HG02623 (cell line): ENCODE measurements around the gene TEDC1.
A peak's percentile ranks its signal among the peaks of the same experiment; 100 is the strongest.

Experiments used
- ATAC-seq: cut with Tn5 transposase; IDR thresholded peaks from one replicate; pipeline ENCODE4 v1.9.1; 2021; ENCODE audit warnings: moderate library complexity; ENCODE audit not compliant: unreplicated experiment

TEDC1 gene, protein sequence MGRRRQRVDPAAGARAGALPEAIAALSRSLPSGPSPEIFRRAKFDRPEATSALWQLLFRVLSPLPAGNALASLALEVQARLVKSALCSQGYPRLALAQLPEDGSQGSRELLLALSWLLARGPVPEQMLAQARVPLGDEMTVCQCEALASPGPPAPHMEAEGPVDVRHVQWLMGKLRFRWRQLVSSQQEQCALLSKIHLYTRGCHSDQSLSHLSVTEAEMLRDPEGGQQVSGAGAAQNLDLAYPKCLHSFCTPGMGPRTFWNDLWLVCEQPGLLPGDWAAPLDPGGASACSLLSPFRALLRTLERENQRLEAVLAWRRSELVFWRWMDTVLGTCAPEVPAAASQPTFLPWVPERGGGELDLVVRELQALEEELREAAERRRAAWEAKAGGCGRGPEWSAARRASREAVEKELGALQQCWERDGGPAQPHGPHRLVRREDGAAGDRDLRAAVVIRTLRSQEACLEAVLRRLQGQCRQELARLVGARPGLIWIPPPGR

DNA sequence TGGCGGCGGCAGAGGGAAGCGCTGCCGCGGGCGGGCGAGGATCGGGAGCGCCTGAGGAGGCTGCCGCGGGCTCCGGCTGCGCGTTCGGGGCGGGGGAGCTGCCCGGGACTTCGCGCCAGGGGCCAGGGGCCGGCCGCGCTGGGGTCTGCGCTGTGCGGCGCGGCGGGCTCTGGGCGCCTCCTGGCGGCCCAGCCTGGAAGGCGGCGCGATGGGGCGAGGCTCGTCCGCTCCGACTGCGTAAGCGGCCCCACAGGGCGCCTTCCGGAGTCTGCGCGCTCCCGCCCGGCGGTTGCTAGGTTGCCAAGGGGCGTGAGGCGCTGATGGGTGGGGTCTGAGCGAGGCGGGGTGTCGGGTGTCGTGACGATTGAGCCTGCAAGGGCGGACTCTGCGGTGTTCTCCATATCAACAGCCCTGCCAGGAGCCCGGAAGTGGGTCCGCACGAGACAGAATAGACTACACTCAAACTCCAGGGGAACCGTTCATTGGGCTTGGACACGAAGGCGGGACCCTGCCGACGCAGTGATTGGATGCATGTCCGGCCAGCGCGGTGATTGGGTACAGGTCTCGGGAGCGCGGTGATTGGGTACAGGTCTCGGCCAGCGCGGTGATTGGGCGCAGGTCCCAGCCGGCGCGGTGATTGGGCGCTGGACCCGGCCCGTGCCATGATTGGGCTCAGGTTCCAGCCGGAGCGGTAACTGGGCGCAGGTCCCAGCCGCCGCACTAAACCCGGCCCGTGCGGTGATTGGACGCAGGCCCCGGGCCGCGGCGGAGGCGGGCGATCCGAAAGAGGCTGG lies at the start of gene TEDC1:
TEDC1 (plus strand) TSS at position 675 of the 794 bp plus-strand sequence. CDS start 130 bp downstream, outside the sequence.
- peak; percentile 61 for ATAC-seq

DNA sequence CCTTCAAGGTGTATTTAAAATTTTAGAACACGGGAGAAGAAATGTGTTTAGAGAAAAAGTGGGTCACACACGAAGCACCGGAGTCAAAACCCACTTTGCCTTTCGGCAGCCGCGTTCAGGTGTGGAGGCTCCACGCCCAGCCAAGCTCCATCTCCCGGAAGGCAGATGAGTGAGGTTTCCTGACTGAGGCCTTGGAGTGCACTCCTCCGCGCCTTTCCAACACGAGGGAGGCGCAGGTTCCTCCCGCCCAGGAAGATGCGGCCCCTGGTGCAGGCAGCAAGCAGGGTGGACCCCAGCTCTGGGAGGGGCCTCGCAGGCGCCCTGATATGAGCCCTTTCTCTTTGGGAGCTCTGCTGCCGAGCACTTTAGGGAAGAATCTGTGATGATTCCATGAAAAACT lies 48.9 kb upstream of the TEDC1 start:
- no peak for ATAC-seq

DNA sequence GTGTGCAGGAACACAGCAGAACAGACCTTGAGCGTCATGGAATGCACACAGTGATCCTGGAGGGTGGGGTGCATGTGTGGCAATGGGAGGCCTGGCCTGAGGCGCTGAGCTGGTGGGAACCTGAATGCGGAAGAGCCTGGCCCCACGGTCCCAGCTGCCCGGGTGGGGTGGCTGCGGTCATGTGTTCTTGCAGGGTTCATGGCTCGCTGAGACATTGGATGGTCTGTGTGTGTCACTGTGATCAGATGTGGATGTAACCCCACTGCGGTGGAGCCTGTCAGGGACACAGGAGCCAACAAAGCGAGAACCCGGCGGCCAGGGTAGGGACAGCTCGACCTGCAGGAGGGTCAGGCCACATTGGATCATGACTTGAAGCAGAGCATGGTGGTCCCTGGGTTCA lies 48.2 kb upstream of the TEDC1 start:
- ATAC-seq = no peak

DNA sequence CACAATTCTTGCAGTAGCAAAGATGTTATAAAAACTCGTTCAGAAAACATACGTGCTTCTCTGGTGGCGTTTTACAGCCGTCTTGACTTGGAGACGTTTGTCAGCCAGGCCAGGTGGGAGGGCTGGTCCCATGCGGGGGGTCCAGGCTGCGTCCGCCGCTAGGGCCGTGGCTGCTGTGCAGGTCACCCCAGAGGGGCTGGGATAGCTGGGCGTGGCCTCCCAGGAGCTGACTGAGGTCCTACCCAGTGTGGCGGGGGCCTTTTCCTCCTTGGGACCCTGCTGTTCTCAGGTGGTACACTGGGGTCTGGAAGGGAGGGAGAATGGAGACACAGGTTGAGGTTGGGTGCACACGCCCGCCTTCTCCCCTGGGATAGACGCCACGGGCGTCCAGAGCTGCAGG lies 46.2 kb upstream of the TEDC1 start:
- no peak for ATAC-seq

DNA sequence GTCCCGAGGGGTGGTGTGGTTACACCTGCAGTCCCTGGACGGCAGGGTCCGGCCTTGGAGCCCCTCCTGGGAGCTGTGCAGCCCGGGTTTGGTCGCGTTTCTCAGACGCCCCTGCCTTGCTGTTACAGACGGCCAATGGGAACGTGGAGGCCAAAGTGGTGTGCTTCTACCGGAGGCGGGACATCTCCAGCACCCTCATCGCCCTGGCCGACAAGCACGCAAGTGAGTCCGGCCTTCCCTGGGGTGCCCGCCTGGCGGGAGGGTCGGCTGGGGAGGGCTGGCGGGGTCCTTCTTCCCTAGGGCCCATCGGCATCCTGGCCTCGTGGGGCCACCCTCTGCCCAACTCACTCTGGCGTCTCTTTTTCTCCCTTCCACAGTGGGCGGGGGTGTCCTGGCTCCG lies 45.8 kb upstream of the TEDC1 start:
- ATAC-seq = no peak

DNA sequence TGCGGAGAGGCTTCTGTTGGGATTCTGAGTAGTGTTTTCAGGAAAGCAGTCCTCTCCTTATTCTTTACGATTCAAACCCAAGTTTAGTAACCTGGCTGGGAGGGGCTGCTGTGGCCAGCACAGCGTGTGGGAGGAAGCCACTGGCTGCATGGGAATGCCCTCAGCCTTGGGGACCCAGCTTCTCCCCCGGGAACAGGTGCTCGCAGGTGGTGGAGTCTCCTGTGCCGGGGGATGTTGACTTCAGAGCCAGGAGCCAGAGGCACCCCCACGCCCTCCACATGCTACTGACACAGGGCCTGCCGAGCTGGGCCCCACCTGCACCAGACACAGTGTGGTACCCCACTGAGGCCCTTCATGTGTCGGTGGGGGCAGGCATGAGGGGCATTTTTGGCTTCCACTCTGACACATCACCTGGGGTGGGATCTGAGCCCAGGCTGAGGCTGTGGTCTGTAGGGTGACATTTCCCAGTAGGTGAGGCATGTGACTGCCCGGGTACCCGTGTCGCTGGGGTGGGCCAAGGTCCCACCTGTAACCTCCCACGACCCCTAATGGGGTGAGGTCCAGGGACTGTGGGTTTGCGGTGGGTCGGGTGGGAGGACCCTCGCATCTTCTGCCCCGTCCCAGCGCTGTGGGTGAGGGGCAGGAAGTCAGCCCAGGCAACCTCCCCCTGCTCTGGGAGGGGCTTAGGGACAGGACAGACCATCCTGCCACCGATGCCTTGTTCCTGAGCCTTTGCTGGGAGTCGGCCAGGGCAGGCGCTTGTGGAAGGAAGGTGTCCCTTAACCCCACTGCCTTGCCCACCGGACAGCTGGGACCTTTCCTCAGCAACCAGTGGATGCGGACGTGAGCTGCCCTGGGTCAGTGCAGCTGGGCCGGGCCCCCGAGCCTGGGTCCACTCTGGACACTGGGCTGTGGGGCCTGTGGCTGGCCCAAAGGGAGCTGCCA lies 44.9 kb upstream of the TEDC1 start:
- no peak for ATAC-seq

DNA sequence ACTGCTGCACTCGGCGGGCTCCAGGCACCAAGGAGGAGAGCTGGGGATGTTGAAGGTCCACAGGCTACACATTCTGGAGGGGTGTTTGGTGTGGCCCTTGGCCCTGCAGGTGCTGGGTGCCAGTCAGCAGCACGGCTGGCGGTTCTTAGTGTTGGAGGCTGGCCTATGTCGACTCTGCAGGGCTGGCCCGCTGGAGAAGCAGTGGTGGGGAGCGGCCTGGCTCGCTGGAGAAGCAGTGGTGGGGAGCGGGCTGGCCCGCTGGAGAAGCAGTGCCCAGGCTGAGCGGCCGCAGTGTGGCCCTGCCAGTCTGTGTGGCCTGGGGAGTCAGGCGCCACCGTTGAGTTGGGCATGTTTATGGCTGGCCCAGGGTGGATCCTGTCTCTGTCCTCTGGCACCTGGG lies 44.1 kb upstream of the TEDC1 start:
- ATAC-seq = no peak

DNA sequence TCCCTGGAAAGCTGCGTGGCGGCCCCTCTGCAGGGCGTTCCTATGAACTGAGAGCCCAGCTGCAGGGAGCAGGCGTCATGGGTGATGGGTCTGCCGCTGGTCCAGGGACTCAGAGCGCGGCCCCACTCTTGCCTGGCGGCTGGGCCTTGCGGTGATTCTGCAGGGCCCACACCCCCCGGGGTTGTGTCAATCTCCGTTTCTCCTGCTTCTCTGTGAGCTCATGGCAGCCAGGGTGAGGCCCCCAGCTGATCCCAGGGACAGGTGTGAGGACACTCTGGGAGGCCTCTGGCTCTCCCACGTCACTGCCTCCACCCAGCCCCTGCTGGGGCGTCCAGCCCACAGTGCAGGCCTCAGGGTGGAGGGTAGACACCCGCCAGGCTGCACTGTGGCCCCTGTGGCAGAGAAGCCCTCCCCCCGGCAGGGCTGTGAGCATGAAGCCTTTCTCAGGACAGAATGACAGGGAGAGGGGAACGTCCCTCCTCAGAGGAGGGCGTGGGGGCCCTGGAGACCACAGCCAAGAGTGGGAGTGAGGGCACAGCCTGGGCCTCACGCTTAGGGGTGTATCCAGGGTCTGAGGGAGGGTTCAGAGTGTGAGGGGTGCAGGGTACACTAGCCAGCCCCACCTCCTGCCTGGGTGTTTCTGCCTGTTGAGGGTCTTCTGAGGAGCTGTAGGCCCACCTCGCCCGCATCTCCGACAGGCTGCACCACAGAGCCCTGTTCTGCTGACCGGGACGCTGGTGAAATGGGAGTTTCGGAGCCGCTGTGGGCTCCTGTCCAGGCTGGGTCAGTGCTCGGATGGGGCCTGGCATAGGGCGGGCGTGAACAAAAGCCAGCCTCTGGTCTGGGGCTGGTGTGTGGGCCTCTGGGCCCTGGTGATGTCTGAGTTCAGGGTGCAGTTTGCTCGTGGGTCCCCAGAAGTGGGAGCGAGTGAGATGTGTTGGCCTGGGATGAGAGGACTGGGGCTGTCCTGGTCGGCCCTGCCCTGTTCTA lies 43.1 kb upstream of the TEDC1 start:
- no peak for ATAC-seq

DNA sequence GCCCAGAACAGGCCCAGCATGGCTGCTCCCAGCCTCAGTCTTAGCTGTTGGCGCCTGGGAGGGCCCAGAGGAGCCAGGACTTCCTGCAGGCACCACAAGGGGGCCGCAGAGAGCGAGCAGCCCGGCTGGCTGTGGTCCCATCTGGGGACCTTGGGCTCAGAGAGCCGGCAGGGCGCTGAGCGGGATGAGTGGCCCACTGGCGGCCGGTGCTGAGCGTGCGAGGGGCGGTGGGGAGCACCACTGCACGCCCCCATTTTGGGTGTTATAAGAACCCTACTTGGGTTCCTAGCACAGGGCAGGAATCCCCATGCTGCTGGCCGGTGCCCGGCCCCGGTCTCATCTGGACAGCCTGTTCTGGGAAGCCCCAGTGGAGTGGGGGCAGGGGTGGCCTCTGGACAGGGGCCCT lies 42.3 kb upstream of the TEDC1 start:
- no peak for ATAC-seq

DNA sequence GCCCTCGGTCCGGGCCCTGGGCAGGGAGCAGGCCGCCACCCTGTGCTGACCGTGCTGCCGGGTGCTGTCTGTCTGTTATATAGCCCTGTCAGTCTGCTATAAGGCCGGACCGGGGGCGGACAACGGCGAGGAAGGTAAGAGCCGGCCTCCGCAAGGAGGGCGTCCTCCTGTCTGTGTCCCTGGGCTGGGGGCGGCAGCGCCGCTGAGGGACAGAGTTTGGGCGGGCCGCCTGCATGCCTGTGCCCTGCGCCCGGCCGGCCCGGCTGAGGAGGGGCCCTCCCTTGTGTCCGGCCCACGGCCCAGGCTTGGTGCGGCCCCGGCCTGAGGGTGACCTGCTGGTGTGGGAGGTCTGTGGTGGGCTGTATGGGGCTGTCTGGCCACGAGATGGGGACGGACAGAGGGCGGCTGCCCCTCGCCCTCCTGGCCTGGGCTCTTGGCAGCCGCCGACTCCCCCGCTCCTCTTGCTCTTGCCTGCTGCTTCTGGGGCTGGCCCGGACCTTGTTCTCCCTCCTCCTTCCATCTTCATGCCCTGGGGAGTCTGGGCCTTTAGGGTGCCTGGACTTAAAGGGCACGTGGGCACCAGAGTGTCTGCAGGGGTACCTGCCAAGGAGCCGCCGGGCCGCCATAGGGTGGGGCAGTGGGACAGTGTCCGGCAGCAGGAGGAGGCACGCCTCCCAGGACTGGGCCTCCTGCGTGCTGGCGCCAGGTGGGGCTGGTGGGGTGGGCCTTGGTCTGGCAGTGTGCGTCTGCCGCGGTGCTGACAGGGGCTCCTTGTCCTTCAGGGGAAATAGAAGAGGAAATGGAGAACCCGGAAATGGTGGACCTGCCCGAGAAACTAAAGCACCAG lies 41.5 kb upstream of the TEDC1 start:
- ATAC-seq = no peak

DNA sequence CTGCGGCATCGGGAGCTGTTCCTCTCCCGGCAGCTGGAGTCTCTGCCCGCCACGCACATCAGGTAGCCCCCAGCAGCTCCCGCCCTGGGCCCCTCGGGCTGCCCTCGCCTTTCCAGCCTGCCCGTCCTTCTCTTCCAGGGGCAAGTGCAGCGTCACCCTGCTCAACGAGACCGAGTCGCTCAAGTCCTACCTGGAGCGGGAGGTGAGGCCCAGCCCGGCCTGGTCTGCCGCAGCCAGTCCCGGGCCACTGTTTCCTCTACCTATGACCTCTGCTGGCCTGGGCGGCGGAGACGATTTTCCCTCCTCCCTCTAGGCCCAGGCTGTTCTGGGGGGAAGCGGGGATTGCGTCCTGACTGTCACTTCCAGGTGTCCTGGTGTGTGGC lies 40.9 kb upstream of the TEDC1 start:
- no peak for ATAC-seq

DNA sequence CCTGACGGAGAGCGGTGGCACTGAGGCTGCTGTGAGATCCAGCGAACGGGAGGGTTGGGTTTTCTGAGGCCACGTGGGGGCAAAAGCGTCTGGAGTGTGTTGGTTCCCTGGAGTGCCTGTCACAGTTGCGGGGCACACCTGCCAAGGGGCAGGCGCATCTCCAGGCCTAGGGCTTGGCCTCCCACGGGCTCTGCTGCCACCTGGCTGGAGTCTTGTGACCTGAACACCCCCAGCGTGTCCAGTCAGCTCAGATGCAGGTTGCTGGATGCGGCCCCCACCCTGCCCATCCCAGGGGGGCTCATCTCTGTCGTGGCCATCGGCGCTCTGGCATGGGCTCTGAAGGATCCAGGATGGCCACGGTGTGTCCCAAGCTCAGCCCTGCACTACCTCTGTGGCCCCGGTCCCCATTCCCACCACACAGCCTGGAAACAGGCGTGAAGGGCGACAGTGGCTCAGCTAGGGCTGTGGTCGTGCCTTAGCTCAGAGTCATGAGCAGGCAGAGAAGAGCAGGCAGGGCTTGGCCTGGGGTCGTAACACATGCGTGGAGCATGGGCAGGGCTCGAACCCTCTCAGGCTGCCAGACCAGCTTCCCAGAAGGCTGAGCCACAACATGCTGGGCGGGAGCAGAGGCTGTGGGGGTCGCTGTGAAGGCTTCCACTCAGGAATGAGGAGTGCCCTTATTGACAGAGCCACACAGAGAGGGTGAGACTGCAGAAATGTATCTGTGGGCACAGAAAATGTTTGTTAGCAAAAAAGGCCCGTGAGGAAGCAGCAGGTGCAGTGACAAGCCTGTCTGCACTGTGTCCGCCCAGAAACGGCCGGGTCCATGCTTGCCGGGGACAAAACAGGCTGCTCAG lies 40.0 kb upstream of the TEDC1 start:
- no peak for ATAC-seq

DNA sequence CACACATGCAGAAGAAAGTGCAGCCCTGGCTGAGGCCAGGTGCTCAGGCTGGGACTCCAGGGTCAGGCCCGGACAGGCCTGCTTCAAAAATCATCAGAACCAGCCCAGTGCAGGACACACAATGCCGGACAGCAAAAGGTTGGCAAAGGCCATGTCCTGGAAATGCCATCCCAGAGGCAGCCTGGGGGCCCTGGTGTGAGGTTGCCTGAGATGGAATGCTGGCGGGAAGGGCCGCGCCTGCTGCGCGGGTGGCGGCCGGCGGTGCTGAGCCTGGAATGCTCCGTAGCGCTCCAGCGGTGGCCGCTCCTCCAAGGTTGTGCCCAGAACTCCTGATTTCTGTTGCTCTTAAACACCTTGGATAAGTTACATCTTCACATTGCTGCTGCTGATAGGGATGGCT lies 38.1 kb upstream of the TEDC1 start:
- no peak for ATAC-seq

DNA sequence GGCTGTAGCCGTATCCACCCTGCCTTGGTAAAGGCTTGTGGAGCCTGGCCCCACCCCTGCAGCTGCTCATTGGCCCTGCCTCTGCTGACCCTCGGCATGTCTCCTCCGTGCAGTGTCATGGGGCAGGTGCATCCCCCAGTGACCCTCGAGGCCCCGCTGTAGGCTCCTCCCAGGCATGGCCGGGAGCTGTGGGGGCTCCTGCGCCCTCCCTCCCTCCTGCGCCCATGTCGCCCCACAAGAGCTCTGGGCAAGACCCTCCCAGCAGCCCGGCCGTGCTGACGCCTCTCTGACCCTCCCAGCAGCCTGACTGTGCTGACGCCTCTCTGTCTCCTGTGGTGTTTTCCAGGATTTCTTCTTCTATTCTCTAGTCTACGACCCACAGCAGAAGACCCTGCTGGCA lies 37.2 kb upstream of the TEDC1 start:
- ATAC-seq = no peak

DNA sequence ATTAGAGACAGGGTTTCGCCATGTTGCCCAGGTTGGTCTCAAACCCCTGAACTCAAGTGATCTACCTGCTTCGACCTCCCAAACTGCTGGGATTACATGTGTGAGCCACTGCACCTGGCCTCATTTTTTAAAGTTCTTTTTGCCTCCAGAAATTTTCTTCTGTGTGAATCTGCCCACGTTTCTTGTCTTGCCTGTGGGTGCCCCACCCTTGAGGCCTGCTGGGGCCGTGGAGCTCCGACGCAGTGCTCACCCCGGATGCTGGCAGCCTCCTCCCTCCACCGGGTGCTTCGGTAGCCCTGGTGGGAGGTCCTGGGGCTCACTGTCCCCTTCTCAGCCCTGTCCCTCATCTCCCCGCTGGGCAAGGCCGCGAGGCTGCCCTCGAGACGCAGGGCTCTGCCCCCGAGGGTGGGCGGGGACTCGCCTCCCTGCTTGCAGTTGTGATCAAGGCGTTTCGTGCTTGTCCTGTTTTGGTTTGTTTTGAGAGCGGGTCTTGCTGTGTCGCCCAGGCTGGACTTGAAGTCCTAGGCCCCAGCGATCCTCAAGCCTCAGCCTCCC lies 35.9 kb upstream of the TEDC1 start:
- ATAC-seq = no peak

DNA sequence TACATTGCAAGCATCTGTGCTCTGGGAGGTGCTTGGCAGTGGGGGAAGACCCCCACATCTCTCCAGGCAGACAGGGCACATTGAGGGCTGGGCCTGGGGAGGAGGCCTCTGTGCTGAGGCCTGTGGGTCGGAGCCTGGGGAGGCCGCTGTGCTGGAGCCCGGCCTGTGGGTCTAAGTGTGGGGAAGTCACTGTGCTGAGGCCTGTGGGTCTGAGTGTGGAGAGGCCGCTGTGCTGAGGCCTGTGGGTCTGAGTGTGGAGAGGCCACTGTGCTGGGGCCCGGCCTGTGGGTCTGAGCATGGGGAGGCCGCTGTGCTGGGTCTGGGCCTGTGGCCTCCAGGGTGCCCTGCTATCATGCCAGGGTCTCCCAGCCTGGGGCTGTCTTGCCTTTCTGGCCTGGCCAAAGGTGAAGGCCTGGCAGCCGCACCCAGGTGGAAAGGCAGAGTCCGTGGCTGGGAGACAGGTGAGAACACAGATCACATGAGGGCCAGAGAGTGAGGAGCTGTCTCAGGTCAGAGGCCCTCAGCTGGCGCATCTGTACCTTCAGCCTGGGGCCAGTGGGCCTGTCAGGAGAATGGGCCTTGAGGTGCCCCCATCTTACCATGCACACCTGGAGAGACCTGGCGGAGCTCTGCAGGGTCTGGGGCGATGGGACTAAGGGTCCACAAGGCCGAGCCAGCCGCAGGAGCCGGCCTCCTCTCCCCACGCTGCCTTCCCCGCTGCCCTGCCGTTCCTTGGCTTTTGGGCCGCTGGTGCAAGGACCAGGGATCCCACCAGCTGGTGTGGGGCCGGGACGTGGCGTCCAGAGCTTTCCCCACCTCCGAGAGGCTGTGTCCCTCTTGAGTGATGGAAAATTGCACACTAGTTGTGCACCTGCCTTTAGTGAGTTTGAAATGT lies 35.0 kb upstream of the TEDC1 start:
- no peak for ATAC-seq
